SK-N-SH treated with all-trans-retinoic acid at 6 μM for 48 hours (cell line): Measurements from ENCODE around the gene EIF4G1.

ENCODE experiments used
- RARB ChIP-seq: fragments of 250-450 bp; sonication (Bioruptor Pico); IDR thresholded peaks from 2 replicates; pipeline ENCODE4 v1.8.0; 2021; ENCODE audit warnings: mild to moderate bottlenecking, moderate library complexity
- TF ChIP-seq, protein P1 (sequence below): fragments of 250-450 bp; sonication (Bioruptor Pico); IDR thresholded peaks from 2 replicates; pipeline ENCODE4 v1.8.0; 2020; ENCODE audit warnings: mild to moderate bottlenecking, moderate library complexity, borderline replicate concordance
- TF ChIP-seq, protein P2 (sequence below): fragments of 250-450 bp; sonication (Bioruptor Pico); IDR thresholded peaks from 2 replicates; pipeline ENCODE4 v1.8.0; 2021; ENCODE audit warnings: low read depth, mild to moderate bottlenecking, moderate library complexity, borderline replicate concordance

GRCh38 chr3:184343200-184343876, 28.9 kb downstream of the EIF4G1 start:
- TF ChIP-seq, protein P1, sequence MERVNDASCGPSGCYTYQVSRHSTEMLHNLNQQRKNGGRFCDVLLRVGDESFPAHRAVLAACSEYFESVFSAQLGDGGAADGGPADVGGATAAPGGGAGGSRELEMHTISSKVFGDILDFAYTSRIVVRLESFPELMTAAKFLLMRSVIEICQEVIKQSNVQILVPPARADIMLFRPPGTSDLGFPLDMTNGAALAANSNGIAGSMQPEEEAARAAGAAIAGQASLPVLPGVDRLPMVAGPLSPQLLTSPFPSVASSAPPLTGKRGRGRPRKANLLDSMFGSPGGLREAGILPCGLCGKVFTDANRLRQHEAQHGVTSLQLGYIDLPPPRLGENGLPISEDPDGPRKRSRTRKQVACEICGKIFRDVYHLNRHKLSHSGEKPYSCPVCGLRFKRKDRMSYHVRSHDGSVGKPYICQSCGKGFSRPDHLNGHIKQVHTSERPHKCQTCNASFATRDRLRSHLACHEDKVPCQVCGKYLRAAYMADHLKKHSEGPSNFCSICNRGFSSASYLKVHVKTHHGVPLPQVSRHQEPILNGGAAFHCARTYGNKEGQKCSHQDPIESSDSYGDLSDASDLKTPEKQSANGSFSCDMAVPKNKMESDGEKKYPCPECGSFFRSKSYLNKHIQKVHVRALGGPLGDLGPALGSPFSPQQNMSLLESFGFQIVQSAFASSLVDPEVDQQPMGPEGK: no peak
- no peak for TF ChIP-seq RARB (CRISPR knock-in tag)
- TF ChIP-seq, protein P2, sequence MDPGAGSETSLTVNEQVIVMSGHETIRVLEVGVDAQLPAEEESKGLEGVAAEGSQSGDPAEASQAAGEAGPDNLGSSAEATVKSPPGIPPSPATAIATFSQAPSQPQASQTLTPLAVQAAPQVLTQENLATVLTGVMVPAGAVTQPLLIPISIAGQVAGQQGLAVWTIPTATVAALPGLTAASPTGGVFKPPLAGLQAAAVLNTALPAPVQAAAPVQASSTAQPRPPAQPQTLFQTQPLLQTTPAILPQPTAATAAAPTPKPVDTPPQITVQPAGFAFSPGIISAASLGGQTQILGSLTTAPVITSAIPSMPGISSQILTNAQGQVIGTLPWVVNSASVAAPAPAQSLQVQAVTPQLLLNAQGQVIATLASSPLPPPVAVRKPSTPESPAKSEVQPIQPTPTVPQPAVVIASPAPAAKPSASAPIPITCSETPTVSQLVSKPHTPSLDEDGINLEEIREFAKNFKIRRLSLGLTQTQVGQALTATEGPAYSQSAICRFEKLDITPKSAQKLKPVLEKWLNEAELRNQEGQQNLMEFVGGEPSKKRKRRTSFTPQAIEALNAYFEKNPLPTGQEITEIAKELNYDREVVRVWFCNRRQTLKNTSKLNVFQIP (CRISPR knock-in tag): no peak
